GM12878 (cell line): ENCODE data around the gene ICAM4. TPM values are rescaled to one million over a fixed set of nuclear protein-coding genes. Genes with fewer than 3 reads are reported as not detected.

ENCODE experiments used
- ATAC-seq: fragments of 200-7000 bp; cut with Tn5 transposase; 3 replicates; pipeline ENCODE4 v1.9.1; 2020; ENCODE audit warnings: mild to moderate bottlenecking, moderate library complexity
- BruUV-seq: library from RNA; stranded (reverse); fragments of 400-500 nt; replicated peaks from 2 replicates; lab custom pipeline; 2021; lab: Mats Ljungman, UMichigan
- CTCF ChIA-PET: fragments of 300-600 bp; sonication (Branson Sonifier 250); formaldehyde crosslinking; extraction: SDS; loops from one replicate; lab custom pipeline; 2021; ENCODE audit warnings: inconsistent platforms; lab: Yijun Ruan, JAX
- POLR2A ChIA-PET: fragments of 350-600 bp; formaldehyde crosslinking; extraction: SDS; loops from one replicate; lab custom pipeline; 2021; ENCODE audit warnings: inconsistent platforms; lab: Charles Lee
- RAD21 ChIA-PET: fragments of 300-600 bp; sonication (Branson Sonifier 250); formaldehyde crosslinking; loops from one replicate; lab custom pipeline; 2023; ENCODE audit warnings: antibody characterized with exemption; ENCODE audit not compliant: unreplicated experiment; lab: Charles Lee
- SMC1A ChIA-PET: fragments of 300-600 bp; sonication (Branson Sonifier 250); formaldehyde crosslinking; loops from one replicate; lab custom pipeline; 2023; ENCODE audit not compliant: unreplicated experiment, uncharacterized antibody; lab: Charles Lee
- DNase-seq: peaks from one replicate; pipeline ENCODE4 v3.0.0-alpha.2; 2011; ENCODE audit warnings: low read depth, low spot score
- FAIRE-seq: peaks from 3 replicates; lab custom pipeline; 2011; peaks lifted over from hg19 to GRCh38; lab: Jason Lieb, UNC
- H2AFZ ChIP-seq: 2 replicates; pipeline ENCODE4 v1.6.0; 2011; ENCODE audit warnings: low read depth, low read length, control low read depth; ENCODE audit not compliant: control insufficient read depth
- H3K27ac ChIP-seq: 2 replicates; pipeline ENCODE4 v1.5.1; 2011; ENCODE audit warnings: control low read depth; ENCODE audit not compliant: control insufficient read depth, insufficient read depth
- H3K27me3 ChIP-seq, 2 experiments: replicated peaks in 1 of 2; 2 replicates each; pipeline versions ENCODE4 v1.6.0 to v1.6.1; 2011; ENCODE audit warnings: low read length in 1 of 2; ENCODE audit not compliant: control insufficient read depth in 2 of 2, insufficient read depth in 2 of 2
- H3K36me3 ChIP-seq, 2 experiments: 2 replicates each; pipeline ENCODE4 v1.5.1; 2011; ENCODE audit warnings: low read length in 1 of 2; ENCODE audit not compliant: control insufficient read depth in 2 of 2, insufficient read depth in 2 of 2
- H3K4me1 ChIP-seq: 2 replicates; pipeline ENCODE4 v1.6.1; 2011; ENCODE audit warnings: mild to moderate bottlenecking, low read length, moderate library complexity, mixed read lengths; ENCODE audit not compliant: control insufficient read depth, insufficient read depth
- H3K4me2 ChIP-seq: 2 replicates; pipeline ENCODE4 v1.6.0; 2011; ENCODE audit warnings: control low read depth; ENCODE audit not compliant: control insufficient read depth, insufficient read depth
- H3K4me3 ChIP-seq: fragments of 200-600 bp; sonication (generic); 2 replicates; pipeline ENCODE4 v1.5.1; 2016
- H3K79me2 ChIP-seq: 2 replicates; pipeline ENCODE4 v1.6.0; 2011; ENCODE audit warnings: low read length; ENCODE audit not compliant: control insufficient read depth, insufficient read depth
- H3K9ac ChIP-seq: 2 replicates; pipeline ENCODE4 v1.8.0; 2011; ENCODE audit warnings: low read length, control low read depth, mixed read lengths; ENCODE audit not compliant: control insufficient read depth, insufficient read depth
- H3K9me3 ChIP-seq: replicated peaks from 3 replicates; pipeline ENCODE4 v1.5.1; 2011; ENCODE audit warnings: mild to moderate bottlenecking, low read length; ENCODE audit not compliant: control insufficient read depth, insufficient read depth
- H4K20me1 ChIP-seq: 2 replicates; pipeline ENCODE4 v1.6.0; 2011; ENCODE audit not compliant: control insufficient read depth, insufficient read depth
- CREB1 ChIP-seq: IDR thresholded peaks from 2 replicates; pipeline ENCODE4 v1.6.1; 2012; ENCODE audit warnings: low read depth, mild to moderate bottlenecking, inconsistent platforms
- EP300 ChIP-seq, 2 experiments: fragments of 150-350 bp in 1 of 2; IDR thresholded peaks; 2 replicates each; pipeline ENCODE4 v1.6.1; 2011 to 2012; ENCODE audit warnings: low read depth in 2 of 2, low read length in 2 of 2, borderline replicate concordance in 1 of 2, improper control_type of control experiment in 1 of 2, inconsistent platforms in 1 of 2; ENCODE audit not compliant: control insufficient read depth in 1 of 2
- FOS ChIP-seq: IDR thresholded peaks from 3 replicates; pipeline ENCODE4 v1.6.1; 2011; ENCODE audit warnings: borderline replicate concordance; ENCODE audit not compliant: insufficient read length; ENCODE audit errors: extremely low read depth
- SIX5 ChIP-seq: IDR thresholded peaks from 2 replicates; pipeline ENCODE4 v1.6.1; 2011; ENCODE audit warnings: mild to moderate bottlenecking, low read depth, low read length, moderate library complexity; ENCODE audit not compliant: severe bottlenecking
- SMAD5 ChIP-seq: IDR thresholded peaks from 2 replicates; pipeline ENCODE4 v1.6.1; 2016; ENCODE audit warnings: antibody characterized with exemption, low read depth
- ZNF622 ChIP-seq: fragments of 450-650 bp; IDR thresholded peaks from 2 replicates; pipeline ENCODE4 v1.6.1; 2017; ENCODE audit warnings: mild to moderate bottlenecking, inconsistent platforms
- WGBS: methylation state at CpG from one replicate; pipeline ENCODE4 v1.1.6; 2016; ENCODE audit warnings: low lambda C conversion rate; ENCODE audit not compliant: insufficient replicate concordance, insufficient coverage; ENCODE audit errors: missing lambda C conversion rate; 5-methylcytosine and 5-hydroxymethylcytosine counted together
- in situ Hi-C: fragments of 300-500 bp; cut with MboI; formaldehyde crosslinking; loops from 9 replicates; pipeline ENCODE4 v1.14.3; 2018; ENCODE audit warnings: mixed read lengths
- intact Hi-C: fragments of 100-400 bp; cut with micrococcal nuclease; formaldehyde crosslinking; loops from one replicate; pipeline ENCODE4 v1.14.2; 2022; ENCODE audit not compliant: unreplicated experiment
- polyA plus RNA-seq, 11 experiments: library from polyadenylated mRNA; depleted of rRNA in 4 of 11; unstranded in 6 of 11; stranded (reverse) in 5 of 11; fragments of >200 nt; fragmentation: Nextera tagmentation in 4 of 11; fragmentation: Illumina TruSeq in 1 of 11; extraction: Ambion mirVana in 4 of 11; extraction: Trizol in 1 of 11; gene quantifications; 1 replicate in 1 of 11; 2 replicates in 10 of 11; pipeline versions ENCODE4 v1.2.1 to v1.2.3, GENCODE V29; 2011 to 2016; ENCODE audit warnings: inconsistent platforms in 2 of 11, missing spikeins in 2 of 11, low read depth in 1 of 11
- total RNA-seq, 4 experiments: library from RNA; depleted of rRNA in 3 of 4; stranded (reverse); fragments of >200 nt in 3 of 4; fragmentation: Illumina TruSeq in 1 of 4; extraction: Trizol in 1 of 4; gene quantifications; 2 replicates each; pipeline versions ENCODE4 v1.2.1 to v1.2.3, GENCODE V29; 2013 to 2021
- TF ChIP-seq, protein P1 (sequence below), 3 experiments: IDR thresholded peaks in 2 of 3; conservative IDR thresholded peaks in 1 of 3; 2 replicates each; pipeline ENCODE4 v1.5.1; 2011; ENCODE audit warnings: low read depth in 3 of 3, low read length in 3 of 3, mild to moderate bottlenecking in 3 of 3, control low read depth in 2 of 3, moderate library complexity in 2 of 3, inconsistent platforms in 1 of 3, mixed read lengths in 1 of 3; ENCODE audit not compliant: control insufficient read depth in 2 of 3, insufficient read depth in 1 of 3; ENCODE audit errors: extremely low read depth in 1 of 3
- TF ChIP-seq, protein P2 (sequence below): IDR thresholded peaks from 2 replicates; pipeline ENCODE4 v1.6.1; 2012; ENCODE audit warnings: improper control_type of control experiment, low read depth, low read length; ENCODE audit not compliant: insufficient replicate concordance

Gene ICAM4
- total and polyA plus RNA-seq, 10 of the 15 experiments (the other 5 are each of a cell fraction or from before 2014, with no cell fraction given): 0.31 to 5.1 (median 1.7) TPM

DNA sequence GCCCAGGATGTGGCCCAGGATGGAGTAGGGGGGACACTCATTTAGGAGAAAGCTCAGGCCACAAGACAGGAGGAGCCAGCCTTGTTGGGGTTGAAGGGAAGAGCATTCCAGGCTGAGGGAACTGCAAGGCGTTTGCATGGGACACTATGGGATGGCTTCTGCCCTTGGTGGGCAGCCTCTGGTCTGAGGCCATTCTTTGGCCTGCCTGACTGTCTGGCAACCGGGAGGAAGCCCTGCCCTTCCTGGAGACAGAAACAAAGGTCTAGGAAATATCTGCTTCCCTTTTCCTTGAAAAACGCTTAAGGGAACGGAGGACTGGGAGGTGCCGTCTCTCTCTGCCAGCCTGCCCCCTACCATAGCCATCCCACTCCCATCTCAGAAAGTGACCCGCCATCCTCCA is 18.7 kb upstream of the ICAM4 start (continued):
- TF ChIP-seq EP300 (IDR thresholded peaks at IDR 0.05; ENCODE audit: borderline replicate concordance in 1 of 2, control insufficient read depth in 1 of 2, low read depth in 2 of 2, low read length in 2 of 2): no peak
- TF ChIP-seq ZNF622: no peak
- TF ChIP-seq SMAD5: no peak
- TF ChIP-seq SIX5: no peak
- TF ChIP-seq, protein P1, sequence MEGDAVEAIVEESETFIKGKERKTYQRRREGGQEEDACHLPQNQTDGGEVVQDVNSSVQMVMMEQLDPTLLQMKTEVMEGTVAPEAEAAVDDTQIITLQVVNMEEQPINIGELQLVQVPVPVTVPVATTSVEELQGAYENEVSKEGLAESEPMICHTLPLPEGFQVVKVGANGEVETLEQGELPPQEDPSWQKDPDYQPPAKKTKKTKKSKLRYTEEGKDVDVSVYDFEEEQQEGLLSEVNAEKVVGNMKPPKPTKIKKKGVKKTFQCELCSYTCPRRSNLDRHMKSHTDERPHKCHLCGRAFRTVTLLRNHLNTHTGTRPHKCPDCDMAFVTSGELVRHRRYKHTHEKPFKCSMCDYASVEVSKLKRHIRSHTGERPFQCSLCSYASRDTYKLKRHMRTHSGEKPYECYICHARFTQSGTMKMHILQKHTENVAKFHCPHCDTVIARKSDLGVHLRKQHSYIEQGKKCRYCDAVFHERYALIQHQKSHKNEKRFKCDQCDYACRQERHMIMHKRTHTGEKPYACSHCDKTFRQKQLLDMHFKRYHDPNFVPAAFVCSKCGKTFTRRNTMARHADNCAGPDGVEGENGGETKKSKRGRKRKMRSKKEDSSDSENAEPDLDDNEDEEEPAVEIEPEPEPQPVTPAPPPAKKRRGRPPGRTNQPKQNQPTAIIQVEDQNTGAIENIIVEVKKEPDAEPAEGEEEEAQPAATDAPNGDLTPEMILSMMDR (IDR thresholded peaks at IDR 0.05 in 2 of 3, conservative IDR thresholded peaks at IDR 0.05 in 1 of 3; ENCODE audit: control insufficient read depth in 2 of 3, extremely low read depth in 1 of 3, insufficient read depth in 1 of 3, low read depth in 3 of 3, low read length in 3 of 3): no peak
- TF ChIP-seq CREB1: no peak
- no peak for TF ChIP-seq FOS
- TF ChIP-seq, all 136 proteins: peak for 0

GRCh38 chr19:10269333-10270179 is 17.2 kb upstream of the ICAM4 start:
- H3K4me3 ChIP-seq: peak overlapping the region; percentile 92
- no TSS peak for BruUV-seq
- CTCF ChIA-PET: interaction anchor here (0.5 to 11.2 kb wide), 20 partner anchors 10 to 337 kb away, joined by 3 to 370 read pairs (median 4); partner anchors contain the start of genes CDC37, ICAM4, ICAM5 and PDE4A
- no peaks in the 10 kb centered on the region; the same call in 1 of the 2 replicates for H3K4me1 ChIP-seq
- FAIRE-seq: no peak
- POLR2A ChIA-PET: interaction anchor here (0.5 to 4.7 kb wide), 18 partner anchors 9 to 168 kb away, joined by 3 to 108 read pairs (median 4); partner anchors contain the start of genes ICAM4, ICAM5 and TYK2
- no peak for DNase-seq
- intact Hi-C loops (loop anchor here (1.0 to 5.0 kb wide), 3 partner anchors 63 to 120 kb away; partner anchors contain the start of genes RAVER1 and TYK2), in situ Hi-C loops (loop anchor here (5.0 kb wide), 1 partner anchor 118 kb away; no protein-coding TSS in a partner anchor)
- H3K9ac ChIP-seq: peak overlapping the region; percentile 89
- peaks cover under 1 to 7% of the 10 kb centered on the region in 2 experiments; a peak in 3 of 4 replicates for H3K36me3 ChIP-seq
- peak overlapping the region; percentile 98 for H3K27ac ChIP-seq
- 2% methylated on average over 56 of the region's 59 CpGs for WGBS
- RAD21 ChIA-PET: interaction anchor here (0.6 to 6.1 kb wide), 22 partner anchors 10 to 325 kb away, joined by 3 to 206 read pairs (median 6); partner anchors contain the start of genes CDC37, ICAM4, ICAM5 and MRPL4
- H3K27me3 ChIP-seq: no peaks in the 10 kb centered on the region
- H2AFZ ChIP-seq: peak overlapping the region; percentile 35
- peaks cover 43% of the 10 kb centered on the region for H3K79me2 ChIP-seq
- no peaks in the 10 kb centered on the region for H3K9me3 ChIP-seq
- H3K4me2 ChIP-seq: peak overlapping the region; percentile 99
- SMC1A ChIA-PET: interaction anchor here (0.8 to 8.5 kb wide), 17 partner anchors 10 to 342 kb away, joined by 3 to 158 read pairs (median 6); partner anchors contain the start of genes ICAM4, ICAM5 and TYK2
- peak; percentile 55 for ATAC-seq
- no peaks in the 10 kb centered on the region for H4K20me1 ChIP-seq
- TF ChIP-seq, protein P1 (IDR thresholded peaks at IDR 0.05 in 2 of 3, conservative IDR thresholded peaks at IDR 0.05 in 1 of 3; ENCODE audit: control insufficient read depth in 2 of 3, extremely low read depth in 1 of 3, insufficient read depth in 1 of 3, low read depth in 3 of 3, low read length in 3 of 3): peak; percentile 94 to 99 (median 97); a peak in 5 of 6 replicates
- TF ChIP-seq, protein P2, sequence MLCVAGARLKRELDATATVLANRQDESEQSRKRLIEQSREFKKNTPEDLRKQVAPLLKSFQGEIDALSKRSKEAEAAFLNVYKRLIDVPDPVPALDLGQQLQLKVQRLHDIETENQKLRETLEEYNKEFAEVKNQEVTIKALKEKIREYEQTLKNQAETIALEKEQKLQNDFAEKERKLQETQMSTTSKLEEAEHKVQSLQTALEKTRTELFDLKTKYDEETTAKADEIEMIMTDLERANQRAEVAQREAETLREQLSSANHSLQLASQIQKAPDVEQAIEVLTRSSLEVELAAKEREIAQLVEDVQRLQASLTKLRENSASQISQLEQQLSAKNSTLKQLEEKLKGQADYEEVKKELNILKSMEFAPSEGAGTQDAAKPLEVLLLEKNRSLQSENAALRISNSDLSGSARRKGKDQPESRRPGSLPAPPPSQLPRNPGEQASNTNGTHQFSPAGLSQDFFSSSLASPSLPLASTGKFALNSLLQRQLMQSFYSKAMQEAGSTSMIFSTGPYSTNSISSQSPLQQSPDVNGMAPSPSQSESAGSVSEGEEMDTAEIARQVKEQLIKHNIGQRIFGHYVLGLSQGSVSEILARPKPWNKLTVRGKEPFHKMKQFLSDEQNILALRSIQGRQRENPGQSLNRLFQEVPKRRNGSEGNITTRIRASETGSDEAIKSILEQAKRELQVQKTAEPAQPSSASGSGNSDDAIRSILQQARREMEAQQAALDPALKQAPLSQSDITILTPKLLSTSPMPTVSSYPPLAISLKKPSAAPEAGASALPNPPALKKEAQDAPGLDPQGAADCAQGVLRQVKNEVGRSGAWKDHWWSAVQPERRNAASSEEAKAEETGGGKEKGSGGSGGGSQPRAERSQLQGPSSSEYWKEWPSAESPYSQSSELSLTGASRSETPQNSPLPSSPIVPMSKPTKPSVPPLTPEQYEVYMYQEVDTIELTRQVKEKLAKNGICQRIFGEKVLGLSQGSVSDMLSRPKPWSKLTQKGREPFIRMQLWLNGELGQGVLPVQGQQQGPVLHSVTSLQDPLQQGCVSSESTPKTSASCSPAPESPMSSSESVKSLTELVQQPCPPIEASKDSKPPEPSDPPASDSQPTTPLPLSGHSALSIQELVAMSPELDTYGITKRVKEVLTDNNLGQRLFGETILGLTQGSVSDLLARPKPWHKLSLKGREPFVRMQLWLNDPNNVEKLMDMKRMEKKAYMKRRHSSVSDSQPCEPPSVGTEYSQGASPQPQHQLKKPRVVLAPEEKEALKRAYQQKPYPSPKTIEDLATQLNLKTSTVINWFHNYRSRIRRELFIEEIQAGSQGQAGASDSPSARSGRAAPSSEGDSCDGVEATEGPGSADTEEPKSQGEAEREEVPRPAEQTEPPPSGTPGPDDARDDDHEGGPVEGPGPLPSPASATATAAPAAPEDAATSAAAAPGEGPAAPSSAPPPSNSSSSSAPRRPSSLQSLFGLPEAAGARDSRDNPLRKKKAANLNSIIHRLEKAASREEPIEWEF: no peak
